ENCODE results near the gene NCS1.

- TF ChIP-seq CTCF (IDR thresholded peaks at IDR 0.05; ENCODE audit: low read depth, low read length) (no peak), EZH2phosphoT487 (IDR thresholded peaks at IDR 0.05; ENCODE audit: low read depth) (no peak)
Observed at GRCh38 chr9:130145658-130146057, 26.5 kb upstream of the NCS1 start.
